HEK293 (cell line): ENCODE data around the gene TMEM98.

Experiments
- CTCF ChIA-PET: fragments of 350-600 bp; formaldehyde crosslinking; extraction: SDS; loops from one replicate; lab custom pipeline; 2021; ENCODE audit warnings: antibody characterized with exemption; lab: Yijun Ruan, JAX
- POLR2A ChIA-PET: fragments of 300-600 bp; formaldehyde crosslinking; extraction: SDS; loops from one replicate; lab custom pipeline; 2020; ENCODE audit warnings: antibody characterized with exemption, inconsistent platforms; lab: Yijun Ruan, JAX
- H3K27ac ChIP-seq: fragments of 200-500 bp; sonication (Bioruptor generic); 2 replicates; pipeline ENCODE4 v1.5.1; 2014; ENCODE audit warnings: low read depth, low read length, control low read depth, inconsistent platforms; ENCODE audit errors: extremely low read depth
- H3K36me3 ChIP-seq, 2 experiments: fragments of 200-500 bp in 1 of 2; sonication (Bioruptor generic) in 1 of 2; 1 replicate in 1 of 2; 2 replicates in 1 of 2; pipeline ENCODE4 v1.5.1; 2014 to 2017; ENCODE audit warnings: inconsistent platforms in 2 of 2, low read length in 2 of 2; ENCODE audit not compliant: control insufficient read depth in 2 of 2, insufficient read depth in 1 of 2
- H3K4me1 ChIP-seq: fragments of 200-500 bp; sonication (Bioruptor generic); 2 replicates; pipeline ENCODE4 v1.5.1; 2014; ENCODE audit warnings: mild to moderate bottlenecking, low read length, inconsistent platforms; ENCODE audit not compliant: control insufficient read depth, insufficient read depth
- H3K4me3 ChIP-seq: 2 replicates; pipeline ENCODE4 v1.5.1; 2011; ENCODE audit warnings: low read depth, mild to moderate bottlenecking, control low read depth, low read length, moderate library complexity
- H3K9me3 ChIP-seq: fragments of 200-500 bp; sonication (Bioruptor generic); 2 replicates; pipeline ENCODE4 v1.5.1; 2014; ENCODE audit warnings: low read depth, low read length, inconsistent platforms; ENCODE audit not compliant: control insufficient read depth, insufficient read depth
- BCL11B ChIP-seq: fragments of 450-650 bp; formaldehyde crosslinking; IDR thresholded peaks from 2 replicates; pipeline ENCODE4 v1.5.1; 2016; ENCODE audit warnings: low read depth, missing biosample characterization, missing genetic modification characterization
- GLIS2 ChIP-seq: fragments of 450-650 bp; formaldehyde crosslinking; IDR thresholded peaks from 2 replicates; pipeline ENCODE4 v1.5.1; 2016; ENCODE audit warnings: missing biosample characterization, missing genetic modification characterization
- ZBTB26 ChIP-seq: fragments of 450-650 bp; formaldehyde crosslinking; optimal IDR thresholded peaks from 2 replicates; pipeline ENCODE3; 2016; ENCODE audit warnings: missing biosample characterization, mild to moderate bottlenecking, missing genetic modification characterization
- ZBTB8A ChIP-seq: fragments of 450-650 bp; formaldehyde crosslinking; IDR thresholded peaks from 2 replicates; pipeline ENCODE4 v1.5.1; 2016; ENCODE audit warnings: missing biosample characterization, missing genetic modification characterization
- ZNF175 ChIP-seq: fragments of 450-650 bp; formaldehyde crosslinking; IDR thresholded peaks from 2 replicates; pipeline ENCODE4 v1.5.1; 2016; ENCODE audit warnings: missing biosample characterization, missing genetic modification characterization
- ZNF335 ChIP-seq: fragments of 450-650 bp; formaldehyde crosslinking; conservative IDR thresholded peaks from 2 replicates; pipeline ENCODE4 v1.5.1; 2016; ENCODE audit warnings: missing biosample characterization, missing genetic modification characterization
- ZNF354C ChIP-seq: fragments of 450-650 bp; formaldehyde crosslinking; IDR thresholded peaks from 2 replicates; pipeline ENCODE4 v1.5.1; 2016; ENCODE audit warnings: missing biosample characterization, missing genetic modification characterization, low read depth, borderline replicate concordance
- ZNF449 ChIP-seq: fragments of 450-650 bp; formaldehyde crosslinking; IDR thresholded peaks from 2 replicates; pipeline ENCODE4 v1.5.1; 2017; ENCODE audit warnings: missing biosample characterization, mild to moderate bottlenecking, missing genetic modification characterization, moderate library complexity
- ZSCAN23 ChIP-seq: fragments of 450-650 bp; formaldehyde crosslinking; IDR thresholded peaks from 2 replicates; pipeline ENCODE4 v1.5.1; 2016; ENCODE audit warnings: missing biosample characterization, missing genetic modification characterization
- TF ChIP-seq, protein P1 (sequence below): fragments of 450-650 bp; formaldehyde crosslinking; IDR thresholded peaks from 2 replicates; pipeline ENCODE4 v1.5.1; 2016; ENCODE audit warnings: missing biosample characterization, missing genetic modification characterization
- TF ChIP-seq, protein P2 (sequence below): fragments of 450-650 bp; formaldehyde crosslinking; IDR thresholded peaks from 2 replicates; pipeline ENCODE4 v1.5.1; 2016; ENCODE audit warnings: missing biosample characterization, missing genetic modification characterization, borderline replicate concordance
- TF ChIP-seq, protein P3 (sequence below): fragments of 450-650 bp; formaldehyde crosslinking; IDR thresholded peaks from 2 replicates; pipeline ENCODE4 v1.5.1; 2016; ENCODE audit warnings: missing biosample characterization, missing genetic modification characterization
- TF ChIP-seq, protein P4 (sequence below): IDR thresholded peaks from 2 replicates; pipeline ENCODE4 v1.6.1; 2011; ENCODE audit warnings: mild to moderate bottlenecking, low read depth, low read length, borderline replicate concordance
- TF ChIP-seq, protein P5 (sequence below): fragments of 450-650 bp; formaldehyde crosslinking; IDR thresholded peaks from 2 replicates; pipeline ENCODE4 v1.5.1; 2016; ENCODE audit warnings: missing biosample characterization, missing genetic modification characterization

Gene TMEM98

DNA sequence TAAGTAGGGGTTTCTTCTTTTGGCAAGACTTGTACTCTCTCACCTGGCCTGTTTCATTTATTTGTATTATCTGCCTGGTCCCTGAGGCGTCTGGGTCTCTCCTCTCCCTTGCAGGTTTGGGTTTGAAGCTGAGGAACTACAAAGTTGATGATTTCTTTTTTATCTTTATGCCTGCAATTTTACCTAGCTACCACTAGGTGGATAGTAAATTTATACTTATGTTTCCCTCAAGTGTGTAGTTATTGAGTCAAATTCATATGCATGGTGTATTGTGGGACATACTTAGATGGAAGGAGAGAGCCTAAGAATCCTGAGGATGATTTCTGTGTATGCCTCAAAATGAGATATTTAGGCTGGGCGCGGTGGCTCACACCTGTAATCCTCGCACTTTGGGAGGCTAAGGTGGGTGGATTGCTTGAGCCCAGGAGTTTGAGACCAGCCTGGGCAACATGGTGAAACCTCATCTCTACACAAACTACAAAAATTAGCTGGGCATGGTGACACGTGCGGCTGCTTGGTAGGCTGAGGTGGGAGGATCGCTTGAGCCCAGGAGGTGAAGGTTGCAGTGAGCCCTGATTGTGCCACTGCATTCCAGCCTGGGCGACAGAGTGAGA lies 13.6 kb downstream of the TMEM98 start:
- Histone ChIP-seq H3K9me3 (no peaks in the 10 kb centered on the region), H3K4me1 (no peaks in the 10 kb centered on the region), H3K27ac (no peak overlapping the region), H3K36me3 (peaks cover 19 to 50% of the 10 kb centered on the region in 2 experiments), H3K4me3 (no peak overlapping the region)
- ChIA-PET POLR2A (no interaction called here), CTCF (interaction anchor here (0.6 to 1.8 kb wide), 17 partner anchors 8 to 921 kb away, joined by 3 to 11 read pairs (median 3); no protein-coding TSS in a partner anchor)
- no peak for TF ChIP-seq ZNF449
- TF ChIP-seq, protein P1, sequence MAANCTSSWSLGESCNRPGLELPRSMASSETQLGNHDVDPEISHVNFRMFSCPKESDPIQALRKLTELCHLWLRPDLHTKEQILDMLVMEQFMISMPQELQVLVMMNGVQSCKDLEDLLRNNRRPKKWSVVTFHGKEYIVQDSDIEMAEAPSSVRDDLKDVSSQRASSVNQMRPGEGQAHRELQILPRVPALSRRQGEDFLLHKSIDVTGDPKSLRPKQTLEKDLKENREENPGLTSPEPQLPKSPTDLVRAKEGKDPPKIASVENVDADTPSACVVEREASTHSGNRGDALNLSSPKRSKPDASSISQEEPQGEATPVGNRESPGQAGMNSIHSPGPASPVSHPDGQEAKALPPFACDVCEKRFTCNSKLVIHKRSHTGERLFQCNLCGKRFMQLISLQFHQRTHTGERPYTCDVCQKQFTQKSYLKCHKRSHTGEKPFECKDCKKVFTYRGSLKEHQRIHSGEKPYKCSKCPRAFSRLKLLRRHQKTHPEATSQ (tag by site-specific recombination), result no peak
- TF ChIP-seq, protein P2, sequence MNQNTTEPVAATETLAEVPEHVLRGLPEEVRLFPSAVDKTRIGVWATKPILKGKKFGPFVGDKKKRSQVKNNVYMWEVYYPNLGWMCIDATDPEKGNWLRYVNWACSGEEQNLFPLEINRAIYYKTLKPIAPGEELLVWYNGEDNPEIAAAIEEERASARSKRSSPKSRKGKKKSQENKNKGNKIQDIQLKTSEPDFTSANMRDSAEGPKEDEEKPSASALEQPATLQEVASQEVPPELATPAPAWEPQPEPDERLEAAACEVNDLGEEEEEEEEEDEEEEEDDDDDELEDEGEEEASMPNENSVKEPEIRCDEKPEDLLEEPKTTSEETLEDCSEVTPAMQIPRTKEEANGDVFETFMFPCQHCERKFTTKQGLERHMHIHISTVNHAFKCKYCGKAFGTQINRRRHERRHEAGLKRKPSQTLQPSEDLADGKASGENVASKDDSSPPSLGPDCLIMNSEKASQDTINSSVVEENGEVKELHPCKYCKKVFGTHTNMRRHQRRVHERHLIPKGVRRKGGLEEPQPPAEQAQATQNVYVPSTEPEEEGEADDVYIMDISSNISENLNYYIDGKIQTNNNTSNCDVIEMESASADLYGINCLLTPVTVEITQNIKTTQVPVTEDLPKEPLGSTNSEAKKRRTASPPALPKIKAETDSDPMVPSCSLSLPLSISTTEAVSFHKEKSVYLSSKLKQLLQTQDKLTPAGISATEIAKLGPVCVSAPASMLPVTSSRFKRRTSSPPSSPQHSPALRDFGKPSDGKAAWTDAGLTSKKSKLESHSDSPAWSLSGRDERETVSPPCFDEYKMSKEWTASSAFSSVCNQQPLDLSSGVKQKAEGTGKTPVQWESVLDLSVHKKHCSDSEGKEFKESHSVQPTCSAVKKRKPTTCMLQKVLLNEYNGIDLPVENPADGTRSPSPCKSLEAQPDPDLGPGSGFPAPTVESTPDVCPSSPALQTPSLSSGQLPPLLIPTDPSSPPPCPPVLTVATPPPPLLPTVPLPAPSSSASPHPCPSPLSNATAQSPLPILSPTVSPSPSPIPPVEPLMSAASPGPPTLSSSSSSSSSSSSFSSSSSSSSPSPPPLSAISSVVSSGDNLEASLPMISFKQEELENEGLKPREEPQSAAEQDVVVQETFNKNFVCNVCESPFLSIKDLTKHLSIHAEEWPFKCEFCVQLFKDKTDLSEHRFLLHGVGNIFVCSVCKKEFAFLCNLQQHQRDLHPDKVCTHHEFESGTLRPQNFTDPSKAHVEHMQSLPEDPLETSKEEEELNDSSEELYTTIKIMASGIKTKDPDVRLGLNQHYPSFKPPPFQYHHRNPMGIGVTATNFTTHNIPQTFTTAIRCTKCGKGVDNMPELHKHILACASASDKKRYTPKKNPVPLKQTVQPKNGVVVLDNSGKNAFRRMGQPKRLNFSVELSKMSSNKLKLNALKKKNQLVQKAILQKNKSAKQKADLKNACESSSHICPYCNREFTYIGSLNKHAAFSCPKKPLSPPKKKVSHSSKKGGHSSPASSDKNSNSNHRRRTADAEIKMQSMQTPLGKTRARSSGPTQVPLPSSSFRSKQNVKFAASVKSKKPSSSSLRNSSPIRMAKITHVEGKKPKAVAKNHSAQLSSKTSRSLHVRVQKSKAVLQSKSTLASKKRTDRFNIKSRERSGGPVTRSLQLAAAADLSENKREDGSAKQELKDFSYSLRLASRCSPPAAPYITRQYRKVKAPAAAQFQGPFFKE, result no peak
- TF ChIP-seq ZNF335 (tag by site-specific recombination), result no peak
- no peak for TF ChIP-seq ZNF354C (tag by site-specific recombination)
- TF ChIP-seq ZSCAN23, result no peak
- TF ChIP-seq BCL11B (tag by site-specific recombination), result no peak
- no peak for TF ChIP-seq ZBTB26 (tag by site-specific recombination)
- TF ChIP-seq, protein P3, sequence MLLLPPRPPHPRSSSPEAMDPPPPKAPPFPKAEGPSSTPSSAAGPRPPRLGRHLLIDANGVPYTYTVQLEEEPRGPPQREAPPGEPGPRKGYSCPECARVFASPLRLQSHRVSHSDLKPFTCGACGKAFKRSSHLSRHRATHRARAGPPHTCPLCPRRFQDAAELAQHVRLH (tag by site-specific recombination), result no peak
- TF ChIP-seq ZNF175 (tag by site-specific recombination), result no peak
- TF ChIP-seq ZBTB8A (tag by site-specific recombination), result no peak
- TF ChIP-seq, protein P4, sequence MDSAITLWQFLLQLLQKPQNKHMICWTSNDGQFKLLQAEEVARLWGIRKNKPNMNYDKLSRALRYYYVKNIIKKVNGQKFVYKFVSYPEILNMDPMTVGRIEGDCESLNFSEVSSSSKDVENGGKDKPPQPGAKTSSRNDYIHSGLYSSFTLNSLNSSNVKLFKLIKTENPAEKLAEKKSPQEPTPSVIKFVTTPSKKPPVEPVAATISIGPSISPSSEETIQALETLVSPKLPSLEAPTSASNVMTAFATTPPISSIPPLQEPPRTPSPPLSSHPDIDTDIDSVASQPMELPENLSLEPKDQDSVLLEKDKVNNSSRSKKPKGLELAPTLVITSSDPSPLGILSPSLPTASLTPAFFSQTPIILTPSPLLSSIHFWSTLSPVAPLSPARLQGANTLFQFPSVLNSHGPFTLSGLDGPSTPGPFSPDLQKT, result no peak
- no peak for TF ChIP-seq GLIS2 (tag by site-specific recombination)
- TF ChIP-seq, protein P5, sequence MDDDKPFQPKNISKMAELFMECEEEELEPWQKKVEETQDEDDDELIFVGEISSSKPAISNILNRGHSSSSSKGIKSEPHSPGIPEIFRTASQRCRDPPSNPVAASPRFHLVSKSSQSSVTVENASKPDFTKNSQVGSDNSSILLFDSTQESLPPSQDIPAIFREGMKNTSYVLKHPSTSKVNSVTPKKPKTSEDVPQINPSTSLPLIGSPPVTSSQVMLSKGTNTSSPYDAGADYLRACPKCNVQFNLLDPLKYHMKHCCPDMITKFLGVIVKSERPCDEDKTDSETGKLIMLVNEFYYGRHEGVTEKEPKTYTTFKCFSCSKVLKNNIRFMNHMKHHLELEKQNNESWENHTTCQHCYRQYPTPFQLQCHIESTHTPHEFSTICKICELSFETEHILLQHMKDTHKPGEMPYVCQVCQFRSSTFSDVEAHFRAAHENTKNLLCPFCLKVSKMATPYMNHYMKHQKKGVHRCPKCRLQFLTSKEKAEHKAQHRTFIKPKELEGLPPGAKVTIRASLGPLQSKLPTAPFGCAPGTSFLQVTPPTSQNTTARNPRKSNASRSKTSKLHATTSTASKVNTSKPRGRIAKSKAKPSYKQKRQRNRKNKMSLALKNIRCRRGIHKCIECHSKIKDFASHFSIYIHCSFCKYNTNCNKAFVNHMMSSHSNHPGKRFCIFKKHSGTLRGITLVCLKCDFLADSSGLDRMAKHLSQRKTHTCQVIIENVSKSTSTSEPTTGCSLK (tag by site-specific recombination), result no peak
